Measurements from ENCODE around the gene LAPTM5.
"Not testable (repeated sequence)": the region's sequence is repeated elsewhere in the genome, so short reads cannot be mapped to it uniquely, and the experiment has no call there.

LAPTM5 gene

DNA sequence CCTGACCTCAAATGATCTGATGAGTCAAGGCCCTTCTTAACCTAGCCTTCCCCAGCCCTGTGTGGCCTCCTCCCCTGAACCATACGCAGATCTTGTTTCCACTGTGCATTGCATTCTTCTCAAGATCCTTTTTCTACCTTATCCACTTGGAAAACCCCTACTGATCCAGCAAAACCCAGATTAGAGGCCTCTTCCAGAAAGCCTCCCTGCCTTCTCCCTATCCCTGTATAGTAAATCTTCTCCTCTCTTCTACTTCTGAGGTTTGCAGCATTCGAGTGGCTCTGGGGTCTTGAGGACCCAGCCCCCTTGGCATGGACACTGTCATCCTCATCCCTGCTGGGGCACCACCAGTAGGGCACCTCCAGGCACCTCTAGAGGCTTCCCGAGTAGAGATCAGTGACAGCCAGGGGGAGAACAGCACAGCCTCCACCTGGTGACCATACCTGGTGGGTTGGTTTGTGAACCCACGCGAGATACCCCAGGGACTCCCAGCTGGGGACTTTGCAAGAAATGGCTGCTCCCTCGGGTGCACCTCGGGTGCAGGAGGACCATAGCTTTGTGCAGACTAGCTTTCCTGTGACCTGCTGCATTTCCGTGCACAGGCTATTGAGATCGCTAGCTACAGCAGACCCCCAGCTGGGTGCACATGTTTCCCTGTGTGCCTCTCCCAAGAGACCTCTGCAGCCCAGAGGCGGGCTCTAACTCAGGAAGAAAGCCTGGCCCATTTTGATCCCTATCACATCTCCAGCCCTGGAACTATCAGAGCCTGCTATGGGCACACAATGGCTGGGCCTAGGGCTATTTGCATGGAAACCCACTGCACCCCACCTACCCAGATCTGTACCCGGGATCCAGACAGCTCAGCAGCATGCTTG lies 68.4 kb downstream of the LAPTM5 start:
- ATAC-seq (replicated peaks; ENCODE audit: extremely low read depth, poor library complexity, severe bottlenecking): no peak
- Mint-ChIP-seq H3K4me3 (no peak overlapping the region), H3K9me3 (no peaks in the 10 kb centered on the region), H3K4me1 (no peaks in the 10 kb centered on the region), H3K27ac (ENCODE audit: low read depth) (peak overlapping the region; percentile 35), H3K27me3 (peaks cover 78% of the 10 kb centered on the region), H3K36me3 (ENCODE audit: insufficient read depth) (peaks cover 2% of the 10 kb centered on the region)
- DNase-seq (ENCODE audit: low spot score in 2 of 2): no peak

GRCh38 chr1:30688516-30688915 lies 69.1 kb downstream of the LAPTM5 start:
- ATAC-seq (replicated peaks; ENCODE audit: extremely low read depth, poor library complexity, severe bottlenecking); H3K4me3 Mint-ChIP-seq; H3K9me3 Mint-ChIP-seq; H3K36me3 Mint-ChIP-seq (ENCODE audit: insufficient read depth); H3K4me1 Mint-ChIP-seq; DNase-seq (ENCODE audit: low spot score in 2 of 2): not testable (repeated sequence)
- peaks cover 84% of the 10 kb centered on the region for H3K27me3 Mint-ChIP-seq
- peak overlapping the region; percentile 35 for H3K27ac Mint-ChIP-seq (ENCODE audit: low read depth)

DNA sequence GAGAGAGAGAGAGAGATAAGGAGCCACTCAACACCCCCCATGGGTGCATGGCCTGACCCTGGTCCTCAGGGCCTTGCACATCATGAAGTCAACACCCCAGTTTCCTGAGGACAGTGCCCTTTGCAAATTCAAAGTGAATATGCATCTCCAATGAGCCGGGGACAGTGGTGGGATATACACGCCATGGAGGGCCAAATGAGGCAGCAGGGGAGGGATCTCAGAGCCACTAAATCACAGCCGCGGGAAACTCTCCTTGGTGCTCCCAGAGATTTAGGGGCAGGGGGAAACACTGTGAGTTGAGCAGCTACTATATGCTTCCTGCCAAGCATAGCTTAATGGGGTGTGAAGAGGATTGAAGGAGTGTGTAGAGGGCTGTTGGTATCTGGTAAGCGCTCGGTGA lies 69.7 kb downstream of the LAPTM5 start:
- DNase-seq (ENCODE audit: low spot score in 2 of 2): no peak
- Mint-ChIP-seq H3K27me3 (peaks cover 90% of the 10 kb centered on the region), H3K4me1 (no peaks in the 10 kb centered on the region), H3K27ac (ENCODE audit: low read depth) (no peak overlapping the region), H3K36me3 (ENCODE audit: insufficient read depth) (peaks cover under 1% of the 10 kb centered on the region), H3K9me3 (no peaks in the 10 kb centered on the region), H3K4me3 (no peak overlapping the region)
- ATAC-seq (replicated peaks; ENCODE audit: extremely low read depth, poor library complexity, severe bottlenecking): no peak

DNA sequence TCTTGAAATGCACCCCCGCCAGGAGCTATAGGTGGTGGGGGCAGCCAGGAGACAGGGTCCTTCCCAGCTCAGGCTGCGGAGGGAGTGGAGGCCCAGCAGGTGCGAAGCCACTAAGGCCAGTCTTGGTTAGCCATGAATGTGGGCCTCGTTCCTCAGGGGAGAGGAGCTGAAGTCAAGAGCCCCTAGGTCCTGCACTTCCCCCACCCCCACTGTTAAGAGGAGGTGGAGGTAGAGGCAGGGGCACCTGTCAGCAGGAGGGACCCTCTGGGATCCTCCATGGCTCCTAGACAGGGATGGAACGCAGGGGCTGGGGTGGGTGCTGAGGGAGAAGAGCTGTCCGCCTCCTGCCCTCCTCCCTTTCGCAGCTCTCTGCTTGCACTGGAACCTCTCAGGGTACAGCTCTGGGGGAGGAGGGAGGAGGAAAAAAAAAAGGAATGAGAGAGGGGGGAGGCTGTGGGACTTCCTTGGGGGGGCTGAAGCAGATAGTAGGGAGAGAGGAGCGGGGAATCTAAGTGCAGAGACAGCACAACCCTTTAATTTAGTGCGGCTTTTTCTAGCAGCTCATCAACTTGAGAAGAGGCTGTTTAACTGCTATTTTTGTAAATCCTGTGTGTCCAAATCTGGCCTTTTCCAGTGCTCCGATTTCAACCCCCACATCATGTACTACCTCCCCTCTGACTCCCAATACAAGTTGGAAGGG lies 71.2 kb downstream of the LAPTM5 start:
- Mint-ChIP-seq H3K27me3 (peaks cover 93% of the 10 kb centered on the region), H3K36me3 (ENCODE audit: insufficient read depth) (no peaks in the 10 kb centered on the region), H3K4me3 (peak overlapping the region; percentile 29), H3K27ac (ENCODE audit: low read depth) (no peak overlapping the region), H3K4me1 (no peaks in the 10 kb centered on the region), H3K9me3 (no peaks in the 10 kb centered on the region)
- DNase-seq (ENCODE audit: low spot score in 2 of 2): no peak
- no peak for ATAC-seq (replicated peaks; ENCODE audit: extremely low read depth, poor library complexity, severe bottlenecking)

- Mint-ChIP-seq H3K4me1 (no peaks in the 10 kb centered on the region), H3K36me3 (ENCODE audit: insufficient read depth) (no peaks in the 10 kb centered on the region), H3K27ac (ENCODE audit: low read depth) (no peak overlapping the region), H3K9me3 (no peaks in the 10 kb centered on the region), H3K4me3 (peak overlapping the region; percentile 29), H3K27me3 (peaks cover 95% of the 10 kb centered on the region)
- DNase-seq (ENCODE audit: low spot score in 2 of 2): no peak
- no peak for ATAC-seq (replicated peaks; ENCODE audit: extremely low read depth, poor library complexity, severe bottlenecking)
Observed at GRCh38 chr1:30685796-30686165, 71.8 kb downstream of the LAPTM5 start.

DNA sequence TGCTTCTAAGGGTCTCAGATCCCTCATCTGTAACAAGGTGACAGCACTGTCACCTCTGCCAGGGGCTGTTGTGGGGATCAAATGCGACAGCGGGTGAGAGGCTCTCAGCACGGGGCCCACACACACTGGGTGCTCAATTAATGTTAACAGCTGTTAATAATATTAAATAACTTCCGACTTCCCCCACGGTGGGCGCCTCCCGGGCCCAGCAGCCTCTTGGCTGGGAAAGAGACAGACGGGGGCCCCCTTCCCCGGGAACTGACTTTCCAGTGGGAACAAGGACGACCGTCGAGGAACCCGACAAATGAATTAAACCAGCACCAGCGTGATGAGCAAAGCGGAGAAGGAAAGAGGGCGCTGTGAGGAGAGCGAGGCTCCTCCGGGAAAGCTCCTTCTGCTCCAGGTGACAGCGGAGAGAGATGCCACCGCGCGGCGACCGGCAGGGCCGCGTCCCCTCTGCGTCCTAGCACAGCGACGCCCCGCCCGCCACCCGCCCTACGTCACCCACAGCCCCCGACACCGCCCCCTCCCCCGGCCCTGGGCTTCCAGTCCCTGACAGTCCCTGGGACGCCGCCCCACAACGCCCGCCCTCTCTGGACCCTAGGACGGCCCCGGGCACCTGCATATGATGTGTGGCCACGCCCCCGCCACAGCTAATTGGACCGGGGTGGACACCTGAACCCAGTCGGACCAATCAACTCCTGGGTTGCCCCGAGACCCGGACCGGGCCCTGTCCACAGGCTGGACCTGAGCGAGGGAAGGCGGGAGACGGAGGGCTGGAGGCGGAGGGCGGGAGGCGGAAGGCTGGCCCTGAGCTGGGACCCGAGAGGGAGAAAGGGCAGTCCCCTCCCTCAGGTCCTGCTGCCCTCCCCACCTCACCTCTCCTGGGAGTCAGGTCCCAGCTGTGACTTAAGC lies 72.4 kb downstream of the LAPTM5 start:
- Mint-ChIP-seq H3K4me1 (no peaks in the 10 kb centered on the region), H3K27me3 (peaks cover 90% of the 10 kb centered on the region), H3K36me3 (ENCODE audit: insufficient read depth) (no peaks in the 10 kb centered on the region), H3K27ac (ENCODE audit: low read depth) (no peak overlapping the region), H3K4me3 (peak overlapping the region; percentile 29), H3K9me3 (no peaks in the 10 kb centered on the region)
- no peak for DNase-seq (ENCODE audit: low spot score in 2 of 2)
- ATAC-seq (replicated peaks; ENCODE audit: extremely low read depth, poor library complexity, severe bottlenecking): no peak

- Mint-ChIP-seq H3K4me1 (no peaks in the 10 kb centered on the region), H3K4me3 (no peak overlapping the region), H3K36me3 (ENCODE audit: insufficient read depth) (peaks cover 2% of the 10 kb centered on the region), H3K27me3 (peaks cover 81% of the 10 kb centered on the region), H3K9me3 (no peaks in the 10 kb centered on the region), H3K27ac (ENCODE audit: low read depth) (no peak overlapping the region)
- no peak for DNase-seq (ENCODE audit: low spot score in 2 of 2)
- ATAC-seq (replicated peaks; ENCODE audit: extremely low read depth, poor library complexity, severe bottlenecking): no peak
Observed at GRCh38 chr1:30684259-30684658, 73.3 kb downstream of the LAPTM5 start.

- no peak for DNase-seq (ENCODE audit: low spot score in 2 of 2)
- Mint-ChIP-seq H3K4me1 (no peaks in the 10 kb centered on the region), H3K36me3 (ENCODE audit: insufficient read depth) (peaks cover 2% of the 10 kb centered on the region), H3K4me3 (no peak overlapping the region), H3K27ac (ENCODE audit: low read depth) (no peak overlapping the region), H3K27me3 (peaks cover 81% of the 10 kb centered on the region), H3K9me3 (no peaks in the 10 kb centered on the region)
- ATAC-seq (replicated peaks; ENCODE audit: extremely low read depth, poor library complexity, severe bottlenecking): no peak
Observed at GRCh38 chr1:30683699-30684098, 73.9 kb downstream of the LAPTM5 start.
